Panc1 (cell line): ENCODE data around the gene SIRPA. TPM values are rescaled to one million over a fixed set of nuclear protein-coding genes. Genes with fewer than 3 reads are reported as not detected.

Experiments
- ATAC-seq: fragments of 200-7000 bp; cut with Tn5 transposase; 2 replicates; pipeline ENCODE4 v1.9.1; 2020; ENCODE audit warnings: mild to moderate bottlenecking, moderate library complexity
- BruUV-seq: library from RNA; stranded (reverse); fragments of 400-500 nt; replicated peaks from 2 replicates; lab custom pipeline; 2021; lab: Mats Ljungman, UMichigan
- CTCF ChIA-PET: fragments of 300-600 bp; sonication (Branson Sonifier 250); formaldehyde crosslinking; loops from one replicate; lab custom pipeline; 2022; ENCODE audit warnings: antibody characterized with exemption; lab: Charles Lee
- POLR2A ChIA-PET: fragments of 300-600 bp; sonication (Branson Sonifier 250); formaldehyde crosslinking; loops from one replicate; lab custom pipeline; 2022; ENCODE audit warnings: antibody characterized with exemption; lab: Charles Lee
- DNase-seq: peaks from one replicate; pipeline ENCODE4 v3.0.0-alpha.2; 2010; ENCODE audit warnings: low read depth, low spot score
- H3K27ac ChIP-seq: 2 replicates; pipeline ENCODE4 v1.5.1; 2011; ENCODE audit warnings: mild to moderate bottlenecking, low read length, inconsistent platforms
- H3K27me3 ChIP-seq: fragments of 200-500 bp; sonication (Bioruptor generic); 2 replicates; pipeline ENCODE4 v1.6.0; 2014; ENCODE audit warnings: low read length, inconsistent platforms; ENCODE audit not compliant: control insufficient read depth, insufficient read depth
- H3K36me3 ChIP-seq: fragments of 200-500 bp; sonication (Bioruptor generic); 2 replicates; pipeline ENCODE4 v1.5.1; 2014; ENCODE audit warnings: inconsistent platforms, mild to moderate bottlenecking, low read length, moderate library complexity; ENCODE audit not compliant: control insufficient read depth, insufficient read depth
- H3K4me1 ChIP-seq: 2 replicates; pipeline ENCODE4 v1.5.1; 2011; ENCODE audit warnings: inconsistent platforms, mild to moderate bottlenecking, low read length, moderate library complexity; ENCODE audit not compliant: control insufficient read depth, insufficient read depth
- H3K4me3 ChIP-seq, 2 experiments: 2 replicates each; pipeline ENCODE4 v1.5.1; 2011 to 2012; ENCODE audit warnings: low read depth in 2 of 2, low read length in 2 of 2, mild to moderate bottlenecking in 2 of 2, inconsistent platforms in 1 of 2, moderate library complexity in 1 of 2
- H3K9me3 ChIP-seq: fragments of 200-500 bp; sonication (Bioruptor generic); 2 replicates; pipeline ENCODE4 v1.5.1; 2014; ENCODE audit warnings: low read depth, mild to moderate bottlenecking, inconsistent platforms, low read length, moderate library complexity; ENCODE audit not compliant: control insufficient read depth, insufficient read depth
- POLR2AphosphoS5 ChIP-seq: IDR thresholded peaks from 2 replicates; pipeline ENCODE4 v1.6.1; 2012; ENCODE audit warnings: mild to moderate bottlenecking, low read depth, low read length, moderate library complexity
- SIN3A ChIP-seq: IDR thresholded peaks from 2 replicates; pipeline ENCODE4 v1.6.1; 2012; ENCODE audit warnings: low read depth, mild to moderate bottlenecking, low read length, moderate library complexity, borderline replicate concordance; ENCODE audit not compliant: insufficient read depth
- TCF7L2 ChIP-seq: IDR thresholded peaks from 2 replicates; pipeline ENCODE4 v1.6.1; 2011; ENCODE audit warnings: mild to moderate bottlenecking, low read depth, low read length, inconsistent platforms
- in situ Hi-C: cut with HindIII; loops from 2 replicates; pipeline ENCODE4 v1.10.0; 2016; ENCODE audit warnings: low sequenced_read_pairs, low pct_unique_long_range_greater_than_20kb
- intact Hi-C: fragments of 100-400 bp; cut with micrococcal nuclease; formaldehyde crosslinking; loops from one replicate; pipeline ENCODE4 v1.10.0; 2022; ENCODE audit not compliant: unreplicated experiment
- total RNA-seq: library from RNA; stranded (reverse); gene quantifications from one replicate; pipeline ENCODE4 v1.2.1, GENCODE V29; 2021; ENCODE audit not compliant: unreplicated experiment
- TF ChIP-seq, protein P1 (sequence below), 2 experiments: IDR thresholded peaks; 2 replicates each; pipeline ENCODE4 v1.6.1; 2011 to 2012; ENCODE audit warnings: low read depth in 2 of 2, control low read depth in 1 of 2, low read length in 1 of 2, mild to moderate bottlenecking in 1 of 2, moderate library complexity in 1 of 2; ENCODE audit not compliant: insufficient read depth in 1 of 2
- TF ChIP-seq, protein P2 (sequence below): fragments of 450-650 bp; IDR thresholded peaks from 2 replicates; pipeline ENCODE4 v1.5.1; 2017; ENCODE audit warnings: mild to moderate bottlenecking

The SIRPA gene
- total RNA-seq, 1 experiment from 2014 or later = 2.4 TPM

DNA sequence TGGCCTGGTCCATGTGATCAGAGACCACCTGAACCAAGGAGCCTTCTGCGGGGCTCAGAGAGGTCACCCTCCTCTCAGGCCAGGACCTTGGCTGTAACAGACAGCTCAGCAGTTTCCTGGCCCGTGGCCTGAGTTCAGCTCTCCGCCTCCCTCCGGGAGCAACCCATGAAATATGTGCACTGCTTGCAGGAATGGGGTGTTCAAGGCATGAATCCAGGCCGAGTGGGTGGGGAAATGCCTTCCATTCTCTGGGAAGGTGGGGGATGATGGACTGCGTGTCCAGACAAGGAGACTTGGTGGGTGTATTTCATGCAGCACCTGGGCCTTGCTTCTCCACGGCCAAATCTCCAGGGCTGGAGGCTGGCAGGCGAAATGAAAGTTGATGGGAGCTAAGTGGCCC is 46.0 kb downstream of the SIRPA start:
- no peaks in the 10 kb centered on the region for H3K36me3 ChIP-seq
- DNase-seq (no peak), ATAC-seq (no peak)
- in situ Hi-C loops (no loop called here), intact Hi-C loops (no loop called here)
- H3K27me3 ChIP-seq = peaks cover 8% of the 10 kb centered on the region
- ChIA-PET POLR2A (no interaction called here), CTCF (no interaction called here)
- H3K27ac ChIP-seq = no peak overlapping the region
- no peaks in the 10 kb centered on the region for H3K4me1 ChIP-seq
- H3K9me3 ChIP-seq = no peaks in the 10 kb centered on the region
- BruUV-seq = no TSS peak
- no peak overlapping the region for H3K4me3 ChIP-seq
- TF ChIP-seq, protein P1, sequence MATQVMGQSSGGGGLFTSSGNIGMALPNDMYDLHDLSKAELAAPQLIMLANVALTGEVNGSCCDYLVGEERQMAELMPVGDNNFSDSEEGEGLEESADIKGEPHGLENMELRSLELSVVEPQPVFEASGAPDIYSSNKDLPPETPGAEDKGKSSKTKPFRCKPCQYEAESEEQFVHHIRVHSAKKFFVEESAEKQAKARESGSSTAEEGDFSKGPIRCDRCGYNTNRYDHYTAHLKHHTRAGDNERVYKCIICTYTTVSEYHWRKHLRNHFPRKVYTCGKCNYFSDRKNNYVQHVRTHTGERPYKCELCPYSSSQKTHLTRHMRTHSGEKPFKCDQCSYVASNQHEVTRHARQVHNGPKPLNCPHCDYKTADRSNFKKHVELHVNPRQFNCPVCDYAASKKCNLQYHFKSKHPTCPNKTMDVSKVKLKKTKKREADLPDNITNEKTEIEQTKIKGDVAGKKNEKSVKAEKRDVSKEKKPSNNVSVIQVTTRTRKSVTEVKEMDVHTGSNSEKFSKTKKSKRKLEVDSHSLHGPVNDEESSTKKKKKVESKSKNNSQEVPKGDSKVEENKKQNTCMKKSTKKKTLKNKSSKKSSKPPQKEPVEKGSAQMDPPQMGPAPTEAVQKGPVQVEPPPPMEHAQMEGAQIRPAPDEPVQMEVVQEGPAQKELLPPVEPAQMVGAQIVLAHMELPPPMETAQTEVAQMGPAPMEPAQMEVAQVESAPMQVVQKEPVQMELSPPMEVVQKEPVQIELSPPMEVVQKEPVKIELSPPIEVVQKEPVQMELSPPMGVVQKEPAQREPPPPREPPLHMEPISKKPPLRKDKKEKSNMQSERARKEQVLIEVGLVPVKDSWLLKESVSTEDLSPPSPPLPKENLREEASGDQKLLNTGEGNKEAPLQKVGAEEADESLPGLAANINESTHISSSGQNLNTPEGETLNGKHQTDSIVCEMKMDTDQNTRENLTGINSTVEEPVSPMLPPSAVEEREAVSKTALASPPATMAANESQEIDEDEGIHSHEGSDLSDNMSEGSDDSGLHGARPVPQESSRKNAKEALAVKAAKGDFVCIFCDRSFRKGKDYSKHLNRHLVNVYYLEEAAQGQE (IDR thresholded peaks at IDR 0.05; ENCODE audit: insufficient read depth in 1 of 2, low read depth in 2 of 2, low read length in 1 of 2) = no peak
- no peak for TF ChIP-seq SIN3A
- TF ChIP-seq POLR2AphosphoS5 = no peak
- no peak for TF ChIP-seq TCF7L2
- TF ChIP-seq, protein P2, sequence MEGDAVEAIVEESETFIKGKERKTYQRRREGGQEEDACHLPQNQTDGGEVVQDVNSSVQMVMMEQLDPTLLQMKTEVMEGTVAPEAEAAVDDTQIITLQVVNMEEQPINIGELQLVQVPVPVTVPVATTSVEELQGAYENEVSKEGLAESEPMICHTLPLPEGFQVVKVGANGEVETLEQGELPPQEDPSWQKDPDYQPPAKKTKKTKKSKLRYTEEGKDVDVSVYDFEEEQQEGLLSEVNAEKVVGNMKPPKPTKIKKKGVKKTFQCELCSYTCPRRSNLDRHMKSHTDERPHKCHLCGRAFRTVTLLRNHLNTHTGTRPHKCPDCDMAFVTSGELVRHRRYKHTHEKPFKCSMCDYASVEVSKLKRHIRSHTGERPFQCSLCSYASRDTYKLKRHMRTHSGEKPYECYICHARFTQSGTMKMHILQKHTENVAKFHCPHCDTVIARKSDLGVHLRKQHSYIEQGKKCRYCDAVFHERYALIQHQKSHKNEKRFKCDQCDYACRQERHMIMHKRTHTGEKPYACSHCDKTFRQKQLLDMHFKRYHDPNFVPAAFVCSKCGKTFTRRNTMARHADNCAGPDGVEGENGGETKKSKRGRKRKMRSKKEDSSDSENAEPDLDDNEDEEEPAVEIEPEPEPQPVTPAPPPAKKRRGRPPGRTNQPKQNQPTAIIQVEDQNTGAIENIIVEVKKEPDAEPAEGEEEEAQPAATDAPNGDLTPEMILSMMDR = no peak

DNA sequence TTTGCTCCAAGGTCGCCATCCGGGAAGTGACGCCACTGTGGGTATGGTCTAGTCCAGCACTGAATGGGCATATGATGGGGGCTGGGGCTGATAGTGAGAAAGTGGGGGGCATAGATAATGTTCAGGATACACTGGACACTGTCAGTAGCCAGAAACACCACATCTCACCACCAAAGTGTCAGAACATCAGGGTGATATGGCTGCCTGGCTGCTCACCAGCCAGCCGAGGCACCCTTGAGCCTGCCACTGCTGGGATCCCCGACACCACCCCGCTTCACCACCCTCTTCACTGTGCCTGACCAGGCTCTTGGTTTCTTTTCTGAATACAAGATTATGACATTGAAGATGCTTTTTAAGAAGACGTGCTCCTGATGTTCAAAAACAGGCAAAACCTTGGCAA is 46.9 kb downstream of the SIRPA start:
- H3K36me3 ChIP-seq = no peaks in the 10 kb centered on the region
- TF ChIP-seq POLR2AphosphoS5 = no peak
- no peak for TF ChIP-seq SIN3A
- TF ChIP-seq, protein P2 = no peak
- TF ChIP-seq, protein P1 (IDR thresholded peaks at IDR 0.05; ENCODE audit: insufficient read depth in 1 of 2, low read depth in 2 of 2, low read length in 1 of 2) = no peak
- TF ChIP-seq TCF7L2 = no peak
- in situ Hi-C loops = no loop called here
- H3K27me3 ChIP-seq = peaks cover 8% of the 10 kb centered on the region
- H3K4me1 ChIP-seq = no peaks in the 10 kb centered on the region
- H3K27ac ChIP-seq = no peak overlapping the region
- ATAC-seq (no peak), DNase-seq (no peak)
- H3K4me3 ChIP-seq = no peak overlapping the region
- ChIA-PET CTCF (no interaction called here), POLR2A (no interaction called here)
- no TSS peak for BruUV-seq
- intact Hi-C loops = no loop called here
- H3K9me3 ChIP-seq = no peaks in the 10 kb centered on the region
